Astrocyte (in vitro differentiated cells and primary cell): ENCODE measurements around the gene ANKRD28. TPM values are rescaled to one million over a fixed set of nuclear protein-coding genes. Genes with fewer than 3 reads are reported as not detected.

Experiments
- DNase-seq: peaks from one replicate; pipeline ENCODE4 v3.0.0-alpha.2; 2010; ENCODE audit warnings: low read depth
- FAIRE-seq: peaks from 2 replicates; lab custom pipeline; 2011; peaks lifted over from hg19 to GRCh38; lab: Jason Lieb, UNC
- H2AFZ ChIP-seq: 2 replicates; pipeline ENCODE4 v1.6.0; 2012; ENCODE audit warnings: low read depth, low read length, inconsistent platforms
- H3K27ac ChIP-seq: 2 replicates; pipeline ENCODE4 v1.5.1; 2011; ENCODE audit warnings: low read depth, low read length, inconsistent platforms
- H3K27me3 ChIP-seq: 2 replicates; pipeline ENCODE4 v1.6.0; 2011; ENCODE audit warnings: low read length, inconsistent platforms; ENCODE audit not compliant: insufficient read depth
- H3K36me3 ChIP-seq: 2 replicates; pipeline ENCODE4 v1.5.1; 2011; ENCODE audit warnings: low read length, inconsistent platforms; ENCODE audit not compliant: insufficient read depth
- H3K4me1 ChIP-seq: 2 replicates; pipeline ENCODE4 v1.5.1; 2011; ENCODE audit warnings: low read length, inconsistent platforms; ENCODE audit not compliant: insufficient read depth
- H3K4me2 ChIP-seq: 2 replicates; pipeline ENCODE4 v1.6.0; 2012; ENCODE audit warnings: low read length, inconsistent platforms
- H3K4me3 ChIP-seq: 2 replicates; pipeline ENCODE4 v1.5.1; 2011; ENCODE audit warnings: low read depth, mild to moderate bottlenecking, low read length, inconsistent platforms; ENCODE audit not compliant: insufficient read depth
- H3K79me2 ChIP-seq: 2 replicates; pipeline ENCODE4 v1.6.0; 2012; ENCODE audit warnings: mild to moderate bottlenecking, low read length, inconsistent platforms; ENCODE audit not compliant: insufficient read depth
- H3K9ac ChIP-seq: 2 replicates; pipeline ENCODE4 v1.6.0; 2012; ENCODE audit warnings: mild to moderate bottlenecking, low read length, inconsistent platforms
- H3K9me3 ChIP-seq: 2 replicates; pipeline ENCODE4 v1.5.1; 2012; ENCODE audit warnings: low read depth, mild to moderate bottlenecking, low read length, inconsistent platforms; ENCODE audit not compliant: insufficient read depth
- H4K20me1 ChIP-seq: 2 replicates; pipeline ENCODE4 v1.6.0; 2012; ENCODE audit warnings: low read length, inconsistent platforms; ENCODE audit not compliant: insufficient read depth
- H3K27ac Mint-ChIP-seq: one replicate; pipeline ENCODE4 v1.8.0; 2021; ENCODE audit warnings: mild to moderate bottlenecking, mixed read lengths; ENCODE audit not compliant: unreplicated experiment
- H3K27me3 Mint-ChIP-seq: one replicate; pipeline ENCODE4 v1.8.0; 2021; ENCODE audit warnings: low read depth, mixed read lengths; ENCODE audit not compliant: unreplicated experiment
- H3K36me3 Mint-ChIP-seq: one replicate; pipeline ENCODE4 v1.8.0; 2021; ENCODE audit warnings: low read depth, mixed read lengths; ENCODE audit not compliant: unreplicated experiment
- H3K4me1 Mint-ChIP-seq: one replicate; pipeline ENCODE4 v1.8.0; 2021; ENCODE audit warnings: low read depth, mixed read lengths; ENCODE audit not compliant: unreplicated experiment
- H3K4me3 Mint-ChIP-seq: one replicate; pipeline ENCODE4 v1.8.0; 2021; ENCODE audit warnings: mild to moderate bottlenecking, moderate library complexity, mixed read lengths; ENCODE audit not compliant: unreplicated experiment
- H3K9me3 Mint-ChIP-seq: one replicate; pipeline ENCODE4 v1.8.0; 2021; ENCODE audit warnings: mild to moderate bottlenecking, mixed read lengths; ENCODE audit not compliant: unreplicated experiment
- CTCF ChIP-seq: IDR thresholded peaks from 2 replicates; pipeline ENCODE4 v1.5.1; 2011; ENCODE audit warnings: low read depth, mild to moderate bottlenecking, inconsistent platforms, low read length, moderate library complexity; ENCODE audit not compliant: insufficient read depth
- EZH2 ChIP-seq: IDR thresholded peaks from 2 replicates; pipeline ENCODE4 v1.6.1; 2012; ENCODE audit warnings: mild to moderate bottlenecking, low read length, inconsistent platforms; ENCODE audit not compliant: insufficient read depth
- total RNA-seq: library from RNA; stranded (reverse); gene quantifications from 2 replicates; pipeline ENCODE4 v1.2.1, GENCODE V29; 2021

ANKRD28 gene
- total RNA-seq, 1 donor from 2014 or later, result 61.3 TPM

- Mint-ChIP-seq H3K9me3 (no peaks in the 10 kb centered on the region), H3K27ac (peak overlapping the region; percentile 30), H3K4me1 (peaks cover 9% of the 10 kb centered on the region), H3K27me3 (no peaks in the 10 kb centered on the region), H3K36me3 (no peaks in the 10 kb centered on the region), H3K4me3 (no peak overlapping the region)
- H3K79me2 ChIP-seq, result peaks cover 67% of the 10 kb centered on the region
- no peak overlapping the region for H3K27ac ChIP-seq
- no peaks in the 10 kb centered on the region for H3K4me1 ChIP-seq
- H2AFZ ChIP-seq, result no peak overlapping the region
- no peaks in the 10 kb centered on the region for H3K27me3 ChIP-seq
- FAIRE-seq (no peak), DNase-seq (no peak)
- no peaks in the 10 kb centered on the region for H3K36me3 ChIP-seq
- H3K9ac ChIP-seq, result no peak overlapping the region
- TF ChIP-seq CTCF (no peak), EZH2 (no peak)
- H3K9me3 ChIP-seq, result no peaks in the 10 kb centered on the region
- no peak overlapping the region for H3K4me2 ChIP-seq
- no peaks in the 10 kb centered on the region for H4K20me1 ChIP-seq
- H3K4me3 ChIP-seq, result no peak overlapping the region
Measured at GRCh38 chr3:15823092-15823491, 25.3 kb upstream of the ANKRD28 start.

GRCh38 chr3:15822281-15822680 is 24.5 kb upstream of the ANKRD28 start:
- Histone ChIP-seq H3K27me3 (no peaks in the 10 kb centered on the region), H2AFZ (no peak overlapping the region), H3K9me3 (no peaks in the 10 kb centered on the region), H3K4me3 (no peak overlapping the region), H3K4me1 (no peaks in the 10 kb centered on the region), H3K9ac (no peak overlapping the region), H4K20me1 (no peaks in the 10 kb centered on the region), H3K4me2 (no peak overlapping the region), H3K79me2 (peaks cover 75% of the 10 kb centered on the region), H3K36me3 (no peaks in the 10 kb centered on the region), H3K27ac (no peak overlapping the region)
- Mint-ChIP-seq H3K4me3 (no peak overlapping the region), H3K9me3 (no peaks in the 10 kb centered on the region), H3K36me3 (no peaks in the 10 kb centered on the region), H3K27ac (no peak overlapping the region), H3K27me3 (no peaks in the 10 kb centered on the region), H3K4me1 (peaks cover 9% of the 10 kb centered on the region)
- TF ChIP-seq CTCF (no peak), EZH2 (no peak)
- FAIRE-seq (no peak), DNase-seq (no peak)

DNA sequence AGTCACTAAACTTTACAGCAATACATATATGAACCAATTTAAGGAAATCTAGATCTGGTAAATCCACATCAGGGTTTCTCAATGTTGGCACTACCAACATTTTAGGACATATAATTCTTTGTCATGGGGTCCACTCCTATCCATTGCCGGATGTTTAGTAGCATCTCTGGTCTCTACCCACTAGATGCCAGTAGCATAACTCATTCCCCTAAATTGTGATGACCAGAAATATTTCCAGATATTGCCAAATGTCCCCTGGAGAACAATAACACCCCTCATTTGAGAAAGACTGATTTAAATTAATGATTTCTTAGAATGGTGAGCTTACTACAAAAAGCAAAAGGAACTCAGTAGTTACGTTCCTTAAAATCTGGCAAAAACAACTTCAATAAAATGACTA is 23.1 kb upstream of the ANKRD28 start:
- Histone ChIP-seq H3K79me2 (peaks cover 74% of the 10 kb centered on the region), H3K4me1 (no peaks in the 10 kb centered on the region), H2AFZ (no peak overlapping the region), H3K36me3 (no peaks in the 10 kb centered on the region), H3K4me3 (no peak overlapping the region), H3K27me3 (no peaks in the 10 kb centered on the region), H3K4me2 (no peak overlapping the region), H3K27ac (no peak overlapping the region), H3K9ac (no peak overlapping the region), H4K20me1 (no peaks in the 10 kb centered on the region), H3K9me3 (no peaks in the 10 kb centered on the region)
- no peak for TF ChIP-seq EZH2
- peak; percentile 14 for TF ChIP-seq CTCF
- DNase-seq, result peak; percentile 29
- H3K4me1 Mint-ChIP-seq, result peaks cover 9% of the 10 kb centered on the region
- H3K36me3 Mint-ChIP-seq, result no peaks in the 10 kb centered on the region
- H3K27ac Mint-ChIP-seq, result no peak overlapping the region
- FAIRE-seq, result peak; percentile 80
- H3K27me3 Mint-ChIP-seq, result no peaks in the 10 kb centered on the region
- no peak overlapping the region for H3K4me3 Mint-ChIP-seq
- no peaks in the 10 kb centered on the region for H3K9me3 Mint-ChIP-seq
